Fibroblast of mammary gland (primary cell): ENCODE results near the gene LOX.

ENCODE experiments used
- DNase-seq: peaks from one replicate; pipeline ENCODE4 v3.0.0-alpha.2; 2010; ENCODE audit warnings: low read depth
- H3K4me3 ChIP-seq: 2 replicates; pipeline ENCODE4 v1.5.1; 2011; ENCODE audit warnings: low read depth, mild to moderate bottlenecking, low read length, moderate library complexity; ENCODE audit not compliant: control insufficient read depth
- TF ChIP-seq, protein P1 (sequence below): conservative IDR thresholded peaks from 2 replicates; pipeline ENCODE4 v1.5.1; 2011; ENCODE audit warnings: low read depth, low read length, inconsistent platforms; ENCODE audit not compliant: control insufficient read depth, insufficient read depth

Gene LOX, protein sequence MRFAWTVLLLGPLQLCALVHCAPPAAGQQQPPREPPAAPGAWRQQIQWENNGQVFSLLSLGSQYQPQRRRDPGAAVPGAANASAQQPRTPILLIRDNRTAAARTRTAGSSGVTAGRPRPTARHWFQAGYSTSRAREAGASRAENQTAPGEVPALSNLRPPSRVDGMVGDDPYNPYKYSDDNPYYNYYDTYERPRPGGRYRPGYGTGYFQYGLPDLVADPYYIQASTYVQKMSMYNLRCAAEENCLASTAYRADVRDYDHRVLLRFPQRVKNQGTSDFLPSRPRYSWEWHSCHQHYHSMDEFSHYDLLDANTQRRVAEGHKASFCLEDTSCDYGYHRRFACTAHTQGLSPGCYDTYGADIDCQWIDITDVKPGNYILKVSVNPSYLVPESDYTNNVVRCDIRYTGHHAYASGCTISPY

DNA sequence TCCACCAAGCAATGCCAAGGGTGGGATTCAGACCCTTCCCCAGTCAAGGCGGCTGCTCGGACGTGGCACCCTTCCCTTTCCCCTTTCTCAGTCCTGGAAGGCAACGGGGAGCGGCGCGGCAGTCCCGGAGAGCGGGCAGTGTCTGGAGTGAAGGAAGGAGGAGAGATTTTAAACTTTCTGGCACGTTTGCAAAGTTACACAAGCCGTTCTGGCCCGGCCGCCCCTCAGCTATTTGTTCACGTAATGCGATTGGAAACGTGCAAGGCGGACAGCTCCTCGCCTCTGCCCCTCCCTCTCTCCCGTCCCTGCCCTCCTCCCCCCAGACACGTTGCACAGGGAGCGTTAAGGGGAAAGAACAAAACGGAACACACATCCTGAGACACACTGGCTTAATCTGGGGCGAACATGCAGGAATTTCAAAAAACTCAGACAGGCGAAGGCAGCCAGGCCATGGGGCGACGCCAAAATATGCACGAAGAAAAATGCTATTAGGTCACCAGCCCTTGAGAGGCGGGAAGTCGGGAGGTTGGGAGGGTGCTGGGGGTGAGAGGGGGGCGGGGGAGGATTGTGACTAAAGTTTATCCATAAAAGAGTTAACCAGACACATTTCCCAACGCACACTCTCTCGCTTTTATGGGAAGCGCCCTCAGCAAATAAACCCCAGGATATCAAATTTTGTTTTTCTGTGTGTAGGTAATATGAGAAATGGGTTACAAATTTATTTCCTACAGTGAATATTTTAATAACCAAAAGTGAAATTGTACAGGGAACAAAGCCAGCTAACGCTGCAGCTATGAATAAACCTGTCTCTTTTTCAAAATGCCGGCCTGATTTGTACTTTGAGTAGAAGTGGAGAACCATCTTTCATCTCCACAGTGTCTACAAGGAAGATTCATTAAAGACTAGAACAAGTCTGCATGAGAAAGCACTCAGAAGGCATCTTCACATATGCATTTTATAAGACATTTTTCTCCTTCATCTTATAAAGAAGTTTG is at the start of gene LOX:
Gene LOX (minus strand): TSS at position 144 of the 995 bp plus-strand sequence. CDS start 274 bp downstream, outside the sequence.
- peak within 1 kb of the TSS; percentile 74 for H3K4me3 ChIP-seq
- TF ChIP-seq, protein P1, sequence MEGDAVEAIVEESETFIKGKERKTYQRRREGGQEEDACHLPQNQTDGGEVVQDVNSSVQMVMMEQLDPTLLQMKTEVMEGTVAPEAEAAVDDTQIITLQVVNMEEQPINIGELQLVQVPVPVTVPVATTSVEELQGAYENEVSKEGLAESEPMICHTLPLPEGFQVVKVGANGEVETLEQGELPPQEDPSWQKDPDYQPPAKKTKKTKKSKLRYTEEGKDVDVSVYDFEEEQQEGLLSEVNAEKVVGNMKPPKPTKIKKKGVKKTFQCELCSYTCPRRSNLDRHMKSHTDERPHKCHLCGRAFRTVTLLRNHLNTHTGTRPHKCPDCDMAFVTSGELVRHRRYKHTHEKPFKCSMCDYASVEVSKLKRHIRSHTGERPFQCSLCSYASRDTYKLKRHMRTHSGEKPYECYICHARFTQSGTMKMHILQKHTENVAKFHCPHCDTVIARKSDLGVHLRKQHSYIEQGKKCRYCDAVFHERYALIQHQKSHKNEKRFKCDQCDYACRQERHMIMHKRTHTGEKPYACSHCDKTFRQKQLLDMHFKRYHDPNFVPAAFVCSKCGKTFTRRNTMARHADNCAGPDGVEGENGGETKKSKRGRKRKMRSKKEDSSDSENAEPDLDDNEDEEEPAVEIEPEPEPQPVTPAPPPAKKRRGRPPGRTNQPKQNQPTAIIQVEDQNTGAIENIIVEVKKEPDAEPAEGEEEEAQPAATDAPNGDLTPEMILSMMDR, result no peak
- peak; percentile 93 for DNase-seq

DNA sequence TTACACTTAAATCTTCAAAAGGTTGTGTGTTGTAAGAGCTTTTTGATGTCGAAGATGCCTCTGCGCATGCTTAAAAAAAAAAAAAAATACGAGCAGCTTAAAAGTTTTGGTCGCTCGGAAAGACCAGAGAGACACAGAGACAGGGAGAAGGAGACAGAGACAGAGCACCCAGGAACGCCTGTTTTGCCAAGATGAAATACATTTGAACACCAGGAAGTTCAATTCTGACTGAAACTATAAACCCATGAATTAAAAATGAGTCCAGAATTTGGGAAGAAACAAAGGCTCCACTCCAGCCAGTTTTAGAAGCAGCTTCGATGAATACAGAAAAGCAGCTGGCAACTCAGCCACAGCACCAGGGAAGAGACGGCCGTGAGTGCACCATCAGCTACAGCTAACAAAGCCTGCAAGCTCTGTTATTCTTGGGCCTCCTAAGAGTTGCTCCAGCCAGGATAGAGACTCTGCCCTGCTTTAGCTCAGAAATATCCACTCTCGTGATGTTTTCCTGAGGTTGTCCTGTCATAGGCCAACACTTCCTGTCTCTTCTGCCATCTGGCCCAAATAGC is 48.8 kb upstream of the LOX start:
- TF ChIP-seq, protein P1, result no peak
- peak; percentile 38 for DNase-seq

DNA sequence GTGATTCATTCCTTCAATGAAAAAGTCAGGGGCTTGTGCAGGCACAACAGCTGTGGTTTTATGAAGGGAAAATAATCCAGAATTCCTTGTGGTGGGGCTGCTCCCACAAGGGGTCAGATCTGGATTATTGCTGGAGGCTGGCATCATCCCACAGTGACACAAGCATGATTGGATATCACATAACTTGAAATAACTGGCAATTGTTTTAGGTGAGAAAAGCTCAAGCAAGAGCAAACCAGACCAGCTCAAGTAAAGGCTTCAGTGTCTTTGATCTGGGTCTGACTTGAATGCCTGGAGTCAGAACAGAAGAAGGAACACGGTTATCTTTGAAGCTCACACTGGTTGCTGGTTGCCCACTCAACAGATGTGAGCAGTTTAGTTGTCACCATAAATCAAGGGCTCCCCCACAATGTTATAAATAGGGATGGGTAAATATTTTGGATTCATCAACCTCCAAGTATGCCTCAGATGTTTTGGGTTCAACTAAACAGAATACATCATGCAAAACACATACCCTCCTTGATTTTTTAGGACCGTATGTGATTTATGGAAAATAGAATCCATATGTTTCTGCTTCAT is 48.2 kb upstream of the LOX start:
- H3K4me3 ChIP-seq, result no peak overlapping the region
- DNase-seq, result peak; percentile 69
- TF ChIP-seq, protein P1, result no peak

More for the DNA sequence above, 48.8 kb upstream of the LOX start:
- no peak overlapping the region for H3K4me3 ChIP-seq

DNA sequence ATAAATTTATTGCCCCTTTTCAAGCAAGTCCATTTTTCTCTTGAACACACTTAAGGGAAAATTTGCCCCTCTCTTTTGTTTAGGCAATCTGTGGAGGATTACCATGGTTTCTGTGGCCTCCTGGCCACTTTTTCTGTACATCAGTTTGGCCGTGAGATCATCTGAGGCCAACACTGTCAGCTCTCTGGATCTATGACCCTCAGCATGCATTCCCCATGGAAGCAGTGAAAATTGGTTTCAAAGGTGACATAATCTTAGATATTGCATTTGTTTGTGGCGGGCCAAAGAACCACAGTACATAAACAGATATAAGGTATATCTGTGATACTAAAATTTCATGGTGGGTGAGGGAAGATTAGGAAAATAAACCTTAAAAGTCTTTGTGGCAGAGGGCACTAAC is 46.7 kb upstream of the LOX start:
- H3K4me3 ChIP-seq, result no peak overlapping the region
- TF ChIP-seq, protein P1, result no peak
- no peak for DNase-seq

DNA sequence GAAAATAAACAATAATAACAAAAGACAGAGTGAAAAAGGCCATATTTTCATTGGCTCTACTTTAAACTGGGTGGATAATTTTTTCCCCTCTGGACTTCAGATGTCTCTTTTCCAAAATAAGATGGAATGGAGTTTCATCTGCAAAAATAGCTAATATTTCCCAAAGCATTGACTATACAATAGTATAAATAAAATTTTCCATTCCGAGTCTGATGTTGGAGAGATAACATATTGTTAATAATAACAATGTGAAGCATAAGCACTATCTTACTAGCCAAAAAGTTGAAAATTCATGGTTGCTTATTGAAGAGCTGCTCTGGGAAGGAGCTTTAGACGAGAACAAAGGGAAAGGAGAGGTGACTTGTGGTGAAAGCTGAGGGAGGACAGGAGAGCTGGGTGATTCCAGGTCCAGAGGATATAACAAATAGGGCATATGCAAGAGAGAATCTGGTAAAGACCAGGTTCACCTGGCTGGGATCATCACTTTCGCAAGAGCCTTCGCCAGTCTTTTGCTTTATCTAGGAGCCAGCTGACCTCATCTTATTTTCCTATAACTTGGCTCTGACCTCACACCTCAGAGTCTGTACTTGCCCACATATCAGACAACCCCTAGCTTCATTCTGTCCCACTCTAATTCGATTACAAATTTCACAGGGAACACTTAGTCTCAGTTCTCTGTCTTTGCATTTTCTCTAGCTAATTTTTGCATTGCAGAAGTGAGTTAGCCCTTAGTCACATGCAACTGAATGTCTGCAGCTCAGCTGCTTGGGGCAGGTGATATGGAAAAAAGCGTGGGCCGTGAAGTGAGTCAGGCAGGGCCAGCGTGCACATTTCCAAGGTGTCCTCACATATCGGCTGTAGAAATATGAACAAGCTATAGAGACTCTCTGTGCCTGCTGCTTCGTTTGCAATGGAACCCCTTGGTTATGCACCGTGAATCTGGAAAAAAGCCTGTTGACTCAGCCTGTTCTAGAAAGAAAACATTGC is 43.7 kb upstream of the LOX start:
- TF ChIP-seq, protein P1, result no peak
- H3K4me3 ChIP-seq, result no peak overlapping the region
- DNase-seq, result peak; percentile 71

DNA sequence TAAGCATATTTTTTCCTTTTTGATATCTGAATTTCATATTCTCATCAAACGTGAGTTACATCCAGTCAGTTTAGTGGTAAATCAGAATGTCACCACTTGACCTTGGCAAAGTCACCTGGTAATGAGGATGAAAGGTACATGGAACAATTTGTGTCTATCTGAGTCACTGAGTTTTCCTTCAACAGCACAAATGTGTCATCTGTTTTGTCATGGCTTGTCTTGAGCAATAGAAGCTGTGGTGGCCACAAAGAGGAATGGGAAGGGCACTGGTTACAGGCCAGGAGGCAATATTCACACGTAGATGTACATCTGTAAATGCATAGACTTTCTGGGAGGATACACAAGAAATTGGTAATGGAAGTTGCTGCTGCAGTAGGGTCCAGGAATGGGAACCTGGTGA is 42.9 kb upstream of the LOX start:
- TF ChIP-seq, protein P1, result no peak
- peak; percentile 74 for DNase-seq
- H3K4me3 ChIP-seq, result no peak overlapping the region
